HEK293 (cell line): ENCODE results near the gene SLC38A3.
A peak's percentile ranks its signal among the peaks of the same experiment; 100 is the strongest.

Experiments
- EGR2 ChIP-seq: fragments of 450-650 bp; formaldehyde crosslinking; IDR thresholded peaks from 2 replicates; pipeline ENCODE4 v1.5.1; 2016; ENCODE audit warnings: low read depth, missing biosample characterization, missing genetic modification characterization
- FEZF1 ChIP-seq: fragments of 450-650 bp; formaldehyde crosslinking; IDR thresholded peaks from 2 replicates; pipeline ENCODE4 v1.5.1; 2016; ENCODE audit warnings: missing biosample characterization, missing genetic modification characterization
- MEIS1 ChIP-seq: sonication (generic); formaldehyde crosslinking; IDR thresholded peaks from 2 replicates; pipeline ENCODE4 v1.8.1; 2022; ENCODE audit warnings: missing genetic modification reagents, mild to moderate bottlenecking, borderline replicate concordance
- MYNN ChIP-seq: fragments of 450-650 bp; formaldehyde crosslinking; IDR thresholded peaks from 2 replicates; pipeline ENCODE4 v1.5.1; 2016; ENCODE audit warnings: missing biosample characterization, missing genetic modification characterization, borderline replicate concordance
- SETDB1 ChIP-seq: IDR thresholded peaks from one replicate; pipeline ENCODE4 v1.6.1; 2017; ENCODE audit warnings: mild to moderate bottlenecking, low read length, moderate library complexity, mixed read lengths; ENCODE audit not compliant: insufficient read length
- TCF7L2 ChIP-seq: IDR thresholded peaks from 2 replicates; pipeline ENCODE4 v1.6.1; 2011; ENCODE audit warnings: low read depth, mild to moderate bottlenecking, inconsistent platforms, low read length, moderate library complexity, borderline replicate concordance
- ZBTB21 ChIP-seq: fragments of 450-650 bp; formaldehyde crosslinking; IDR thresholded peaks from 2 replicates; pipeline ENCODE4 v1.5.1; 2017; ENCODE audit warnings: missing biosample characterization, missing genetic modification characterization
- ZEB2 ChIP-seq: fragments of 450-650 bp; formaldehyde crosslinking; IDR thresholded peaks from 2 replicates; pipeline ENCODE4 v1.5.1; 2016; ENCODE audit warnings: missing biosample characterization, missing genetic modification characterization
- ZNF132 ChIP-seq: fragments of 450-650 bp; formaldehyde crosslinking; IDR thresholded peaks from 2 replicates; pipeline ENCODE4 v1.5.1; 2017; ENCODE audit warnings: missing biosample characterization, missing genetic modification characterization, borderline replicate concordance
- ZNF140 ChIP-seq: fragments of 450-650 bp; formaldehyde crosslinking; IDR thresholded peaks from 2 replicates; pipeline ENCODE4 v1.5.1; 2016; ENCODE audit warnings: missing biosample characterization, missing genetic modification characterization
- ZNF174 ChIP-seq: fragments of 450-650 bp; formaldehyde crosslinking; IDR thresholded peaks from 2 replicates; pipeline ENCODE4 v1.5.0; 2017; ENCODE audit warnings: missing biosample characterization, mild to moderate bottlenecking, missing genetic modification characterization
- ZNF19 ChIP-seq: fragments of 450-650 bp; formaldehyde crosslinking; IDR thresholded peaks from 2 replicates; pipeline ENCODE4; 2016; ENCODE audit warnings: missing biosample characterization, missing genetic modification characterization, low read depth
- ZNF2 ChIP-seq: fragments of 450-650 bp; formaldehyde crosslinking; IDR thresholded peaks from 2 replicates; pipeline ENCODE4 v1.5.1; 2016; ENCODE audit warnings: missing biosample characterization, missing genetic modification characterization
- ZNF202 ChIP-seq: fragments of 450-650 bp; formaldehyde crosslinking; IDR thresholded peaks from 2 replicates; pipeline ENCODE4 v1.5.1; 2016; ENCODE audit warnings: missing biosample characterization, missing genetic modification characterization, borderline replicate concordance
- ZNF221 ChIP-seq: fragments of 450-650 bp; formaldehyde crosslinking; IDR thresholded peaks from 2 replicates; pipeline ENCODE4 v1.5.1; 2017; ENCODE audit warnings: missing biosample characterization, missing genetic modification characterization, borderline replicate concordance
- ZNF23 ChIP-seq: fragments of 450-650 bp; formaldehyde crosslinking; IDR thresholded peaks from 2 replicates; pipeline ENCODE4 v1.5.1; 2016; ENCODE audit warnings: missing biosample characterization, missing genetic modification characterization, borderline replicate concordance
- ZNF239 ChIP-seq: fragments of 450-650 bp; formaldehyde crosslinking; IDR thresholded peaks from 2 replicates; pipeline ENCODE4 v1.5.1; 2016; ENCODE audit warnings: missing biosample characterization, missing genetic modification characterization
- ZNF26 ChIP-seq: fragments of 450-650 bp; formaldehyde crosslinking; IDR thresholded peaks from 2 replicates; pipeline ENCODE4 v1.5.1; 2016; ENCODE audit warnings: missing biosample characterization, missing genetic modification characterization
- ZNF280C ChIP-seq: fragments of 450-650 bp; formaldehyde crosslinking; IDR thresholded peaks from 2 replicates; pipeline ENCODE4 v1.5.1; 2016; ENCODE audit warnings: missing biosample characterization, missing genetic modification characterization
- ZNF292 ChIP-seq: fragments of 450-650 bp; formaldehyde crosslinking; IDR thresholded peaks from 2 replicates; pipeline ENCODE4 v1.5.1; 2016; ENCODE audit warnings: low read depth, missing biosample characterization, missing genetic modification characterization, borderline replicate concordance
- ZNF302 ChIP-seq: fragments of 450-650 bp; formaldehyde crosslinking; IDR thresholded peaks from 2 replicates; pipeline ENCODE4 v1.5.1; 2016; ENCODE audit warnings: missing biosample characterization, missing genetic modification characterization, low read depth
- ZNF362 ChIP-seq: fragments of 450-650 bp; formaldehyde crosslinking; IDR thresholded peaks from 2 replicates; pipeline ENCODE4 v1.5.1; 2016; ENCODE audit warnings: missing biosample characterization, missing genetic modification characterization
- ZNF37A ChIP-seq: fragments of 450-650 bp; IDR thresholded peaks from 2 replicates; pipeline ENCODE4 v1.5.1; 2018; ENCODE audit warnings: missing biosample characterization, missing genetic modification characterization
- ZNF473 ChIP-seq: fragments of 450-650 bp; formaldehyde crosslinking; IDR thresholded peaks from 2 replicates; pipeline ENCODE4 v1.5.1; 2017; ENCODE audit warnings: missing biosample characterization, missing genetic modification characterization
- ZNF510 ChIP-seq: fragments of 450-650 bp; formaldehyde crosslinking; IDR thresholded peaks from 2 replicates; pipeline ENCODE4 v1.5.1; 2018; ENCODE audit warnings: mild to moderate bottlenecking, missing genetic modification characterization, missing biosample characterization; ENCODE audit not compliant: insufficient replicate concordance
- ZNF670 ChIP-seq: fragments of 450-650 bp; formaldehyde crosslinking; IDR thresholded peaks from 2 replicates; pipeline ENCODE4 v1.5.1; 2016; ENCODE audit warnings: missing biosample characterization, missing genetic modification characterization, low read depth
- ZNF692 ChIP-seq: fragments of 450-650 bp; formaldehyde crosslinking; IDR thresholded peaks from 2 replicates; pipeline ENCODE4 v1.5.1; 2016; ENCODE audit warnings: missing biosample characterization, missing genetic modification characterization
- ZNF776 ChIP-seq: fragments of 450-650 bp; formaldehyde crosslinking; IDR thresholded peaks from 2 replicates; pipeline ENCODE4 v1.5.0; 2017; ENCODE audit warnings: missing biosample characterization, missing genetic modification characterization, borderline replicate concordance
- ZNF843 ChIP-seq: fragments of 450-650 bp; formaldehyde crosslinking; IDR thresholded peaks from 2 replicates; pipeline ENCODE4 v1.5.1; 2016; ENCODE audit warnings: missing biosample characterization, missing genetic modification characterization
- ZSCAN5A ChIP-seq: fragments of 450-650 bp; formaldehyde crosslinking; IDR thresholded peaks from 2 replicates; pipeline ENCODE4 v1.5.1; 2016; ENCODE audit warnings: missing biosample characterization, missing genetic modification characterization
- ZXDB ChIP-seq: fragments of 450-650 bp; formaldehyde crosslinking; IDR thresholded peaks from 2 replicates; pipeline ENCODE4 v1.5.1; 2016; ENCODE audit warnings: missing biosample characterization, missing genetic modification characterization
- TF ChIP-seq, protein P1 (sequence below): fragments of 450-650 bp; formaldehyde crosslinking; IDR thresholded peaks from 2 replicates; pipeline ENCODE4 v1.5.1; 2016; ENCODE audit warnings: missing biosample characterization, missing genetic modification characterization

SLC38A3 gene

DNA sequence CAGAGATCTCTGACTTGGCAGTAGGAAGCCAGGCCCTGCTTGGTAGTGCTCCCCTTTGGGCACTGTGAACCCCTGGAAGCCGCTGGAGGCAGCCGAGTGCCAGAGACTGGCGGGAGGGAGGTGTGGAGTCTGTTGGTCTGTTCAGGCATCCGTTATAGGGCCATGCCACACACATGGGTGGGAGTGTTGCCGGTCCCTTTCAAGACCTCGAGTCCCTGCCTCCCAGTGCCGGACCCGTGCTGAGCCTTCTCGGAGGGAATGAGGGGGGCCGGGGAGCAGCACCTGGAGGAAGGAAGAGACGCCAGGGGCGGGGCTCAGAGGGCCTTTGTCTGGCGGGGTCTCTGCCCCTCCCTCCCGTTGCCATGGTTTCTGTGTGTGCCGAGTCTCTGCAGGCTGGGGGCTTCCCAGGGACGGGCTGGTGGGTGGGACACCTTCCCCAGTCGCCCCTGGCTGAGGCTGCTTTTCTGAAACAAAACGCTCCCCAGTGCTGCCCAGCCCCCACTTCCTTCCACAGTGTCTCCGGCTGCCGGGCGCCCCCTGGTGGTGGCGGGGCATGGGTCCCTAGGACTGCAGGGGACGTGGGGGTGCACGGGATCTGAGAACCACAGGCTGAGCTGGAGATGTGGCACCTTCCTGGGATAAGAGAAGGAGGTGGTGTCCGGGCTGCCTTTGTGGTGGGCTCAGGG, 40.9 kb downstream of the SLC38A3 start (continued):
- TF ChIP-seq ZSCAN5A (no peak), ZNF132 (tag by site-specific recombination) (no peak), ZNF843 (tag by site-specific recombination) (no peak), MYNN (no peak), ZNF280C (no peak), ZNF2 (tag by site-specific recombination) (peak; percentile 56; the same call in 1 of the 2 replicates), ZNF239 (tag by site-specific recombination) (no peak), ZNF202 (tag by site-specific recombination) (no peak), ZNF670 (tag by site-specific recombination) (no peak), ZNF26 (tag by site-specific recombination) (no peak), ZBTB21 (no peak), ZNF221 (tag by site-specific recombination) (no peak), ZNF19 (tag by site-specific recombination) (no peak), TCF7L2 (no peak), ZEB2 (0 out of 2 replicates have a peak, but pooled peaks have one; percentile 39), ZNF473 (tag by site-specific recombination) (no peak), EGR2 (tag by site-specific recombination) (no peak), MEIS1 (CRISPR knock-in tag) (no peak), ZNF23 (tag by site-specific recombination) (no peak), ZXDB (tag by site-specific recombination) (peak; percentile 44; the same call in 1 of the 2 replicates), ZNF140 (tag by site-specific recombination) (no peak), ZNF174 (tag by site-specific recombination) (no peak), FEZF1 (no peak), ZNF302 (tag by site-specific recombination) (no peak), ZNF362 (tag by site-specific recombination) (no peak), SETDB1 (no peak), ZNF510 (tag by site-specific recombination) (no peak), ZNF776 (tag by site-specific recombination) (no peak), ZNF292 (tag by site-specific recombination) (no peak), ZNF692 (peak; percentile 38; the same call in 1 of the 2 replicates), ZNF37A (no peak)
- TF ChIP-seq, protein P1, sequence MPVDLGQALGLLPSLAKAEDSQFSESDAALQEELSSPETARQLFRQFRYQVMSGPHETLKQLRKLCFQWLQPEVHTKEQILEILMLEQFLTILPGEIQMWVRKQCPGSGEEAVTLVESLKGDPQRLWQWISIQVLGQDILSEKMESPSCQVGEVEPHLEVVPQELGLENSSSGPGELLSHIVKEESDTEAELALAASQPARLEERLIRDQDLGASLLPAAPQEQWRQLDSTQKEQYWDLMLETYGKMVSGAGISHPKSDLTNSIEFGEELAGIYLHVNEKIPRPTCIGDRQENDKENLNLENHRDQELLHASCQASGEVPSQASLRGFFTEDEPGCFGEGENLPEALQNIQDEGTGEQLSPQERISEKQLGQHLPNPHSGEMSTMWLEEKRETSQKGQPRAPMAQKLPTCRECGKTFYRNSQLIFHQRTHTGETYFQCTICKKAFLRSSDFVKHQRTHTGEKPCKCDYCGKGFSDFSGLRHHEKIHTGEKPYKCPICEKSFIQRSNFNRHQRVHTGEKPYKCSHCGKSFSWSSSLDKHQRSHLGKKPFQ (tag by site-specific recombination) = no peak
